ENCODE data around the gene FBLN7.
"Not testable (repeated sequence)": the region's sequence is repeated elsewhere in the genome, so short reads cannot be mapped to it uniquely, and the experiment has no call there.

Gene FBLN7

DNA sequence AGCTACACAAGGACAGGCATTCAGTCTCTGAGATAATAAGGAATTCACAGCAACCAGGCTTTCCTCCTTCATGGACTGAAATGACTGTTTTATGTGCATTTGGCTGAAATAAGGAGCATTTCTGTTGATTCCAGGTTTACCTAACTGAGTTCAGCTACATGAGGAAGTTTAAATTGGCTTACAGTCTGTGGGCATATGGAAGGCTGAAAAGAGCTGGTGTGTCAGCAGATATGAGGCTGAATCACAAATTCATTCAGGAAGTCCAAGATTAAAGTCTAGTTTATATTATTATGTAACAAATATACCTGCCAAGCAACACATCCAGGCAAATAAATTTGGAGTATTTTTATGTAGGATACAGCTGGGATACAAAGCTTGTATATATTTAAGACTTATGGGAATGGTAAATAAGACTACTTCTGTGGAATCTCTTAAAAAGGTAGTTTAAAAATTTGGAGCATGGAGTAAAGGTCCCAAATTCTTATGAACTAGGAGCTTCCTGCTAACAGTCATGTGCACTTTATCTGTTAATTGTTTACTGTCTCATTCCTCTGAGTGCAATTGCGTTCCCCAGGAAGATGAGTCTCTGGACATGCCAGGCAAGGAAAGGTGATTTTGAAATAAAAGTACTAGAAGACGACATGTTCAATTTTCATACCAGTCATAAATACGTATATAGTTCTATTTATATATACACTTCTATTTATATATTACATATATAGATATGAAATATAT, 63.7 kb downstream of the FBLN7 start:
- TF ChIP-seq, protein P1, sequence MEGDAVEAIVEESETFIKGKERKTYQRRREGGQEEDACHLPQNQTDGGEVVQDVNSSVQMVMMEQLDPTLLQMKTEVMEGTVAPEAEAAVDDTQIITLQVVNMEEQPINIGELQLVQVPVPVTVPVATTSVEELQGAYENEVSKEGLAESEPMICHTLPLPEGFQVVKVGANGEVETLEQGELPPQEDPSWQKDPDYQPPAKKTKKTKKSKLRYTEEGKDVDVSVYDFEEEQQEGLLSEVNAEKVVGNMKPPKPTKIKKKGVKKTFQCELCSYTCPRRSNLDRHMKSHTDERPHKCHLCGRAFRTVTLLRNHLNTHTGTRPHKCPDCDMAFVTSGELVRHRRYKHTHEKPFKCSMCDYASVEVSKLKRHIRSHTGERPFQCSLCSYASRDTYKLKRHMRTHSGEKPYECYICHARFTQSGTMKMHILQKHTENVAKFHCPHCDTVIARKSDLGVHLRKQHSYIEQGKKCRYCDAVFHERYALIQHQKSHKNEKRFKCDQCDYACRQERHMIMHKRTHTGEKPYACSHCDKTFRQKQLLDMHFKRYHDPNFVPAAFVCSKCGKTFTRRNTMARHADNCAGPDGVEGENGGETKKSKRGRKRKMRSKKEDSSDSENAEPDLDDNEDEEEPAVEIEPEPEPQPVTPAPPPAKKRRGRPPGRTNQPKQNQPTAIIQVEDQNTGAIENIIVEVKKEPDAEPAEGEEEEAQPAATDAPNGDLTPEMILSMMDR (IDR thresholded peaks at IDR 0.05), result no peak
- no peak overlapping the region for H3K27ac ChIP-seq
- no peak overlapping the region for H3K4me3 ChIP-seq
- no peak for DNase-seq (ENCODE audit: low spot score)

DNA sequence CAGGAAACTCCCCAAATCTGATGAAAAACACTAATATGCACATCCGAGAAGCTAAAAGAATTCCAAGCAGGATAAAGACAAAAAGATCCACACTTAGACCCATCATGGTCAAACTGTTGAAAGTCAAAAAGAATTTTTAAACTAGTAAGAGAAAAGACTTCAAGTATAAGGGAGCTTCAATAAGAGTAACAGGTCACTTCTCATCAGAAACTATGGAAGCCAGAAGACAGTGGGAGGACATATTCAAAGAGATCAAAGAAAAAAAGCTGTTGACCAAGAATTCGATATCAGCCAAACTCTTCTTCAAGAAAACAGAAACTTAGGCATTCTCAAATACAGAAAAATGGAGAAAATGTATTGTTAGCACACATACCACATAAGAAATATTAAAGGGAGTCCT, 66.2 kb downstream of the FBLN7 start:
- no peak overlapping the region for H3K4me3 ChIP-seq
- H3K27ac ChIP-seq, result no peak overlapping the region
- no peak for DNase-seq (ENCODE audit: low spot score)
- TF ChIP-seq, protein P1 (IDR thresholded peaks at IDR 0.05), result no peak

GRCh38 chr2:112207905-112208304, 69.7 kb downstream of the FBLN7 start:
- H3K27ac ChIP-seq; DNase-seq (ENCODE audit: low spot score); H3K4me3 ChIP-seq: not testable (repeated sequence)

- H3K4me3 ChIP-seq, result no peak overlapping the region
- no peak overlapping the region for H3K27ac ChIP-seq
- TF ChIP-seq, protein P1 (IDR thresholded peaks at IDR 0.05), result no peak
- DNase-seq (ENCODE audit: low spot score), result no peak
These were observed 78.0 kb downstream of the FBLN7 start for GRCh38 chr2:112216167-112216566.

DNA sequence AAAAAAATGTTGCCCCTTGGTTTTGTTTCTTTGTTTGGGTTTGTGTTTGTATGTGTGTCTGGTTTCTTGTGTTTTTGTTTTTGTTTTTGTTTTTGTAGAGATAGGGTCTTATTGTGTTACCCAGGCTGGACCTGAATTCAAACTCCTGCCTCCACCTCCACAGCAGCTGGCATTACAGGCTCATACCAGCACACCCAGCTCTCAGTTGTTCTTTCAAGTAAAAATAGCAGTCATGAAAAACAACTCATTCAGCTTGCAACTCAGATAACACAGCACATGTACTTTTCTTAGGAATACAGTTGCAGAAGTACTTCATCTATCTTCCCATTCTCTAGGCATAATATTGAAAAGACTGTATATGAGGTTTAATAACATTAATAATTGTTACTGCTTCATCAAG, 79.7 kb downstream of the FBLN7 start:
- DNase-seq (ENCODE audit: low spot score), result no peak

GRCh38 chr2:112220186-112220585, 82.0 kb downstream of the FBLN7 start:
- DNase-seq (ENCODE audit: low spot score), result no peak
- TF ChIP-seq, protein P1 (IDR thresholded peaks at IDR 0.05), result no peak
- no peak overlapping the region for H3K4me3 ChIP-seq
- no peak overlapping the region for H3K27ac ChIP-seq

More for the DNA sequence above, 79.7 kb downstream of the FBLN7 start:
- Histone ChIP-seq H3K27ac (no peak overlapping the region), H3K4me3 (no peak overlapping the region)
- TF ChIP-seq, protein P1 (IDR thresholded peaks at IDR 0.05), result no peak

GRCh38 chr2:112220831-112221230, 82.6 kb downstream of the FBLN7 start:
- H3K27ac ChIP-seq, result no peak overlapping the region
- no peak for DNase-seq (ENCODE audit: low spot score)
- TF ChIP-seq, protein P1 (IDR thresholded peaks at IDR 0.05), result no peak
- no peak overlapping the region for H3K4me3 ChIP-seq

All from coronary artery (tissue), 2 donors.